Fibroblast of peridontal ligament (primary cell): Measurements from ENCODE around the gene F10.

Source experiments
- DNase-seq: peaks from one replicate; pipeline ENCODE4 v3.0.0-alpha.2; 2010; ENCODE audit errors: extremely low read depth

The F10 gene

DNA sequence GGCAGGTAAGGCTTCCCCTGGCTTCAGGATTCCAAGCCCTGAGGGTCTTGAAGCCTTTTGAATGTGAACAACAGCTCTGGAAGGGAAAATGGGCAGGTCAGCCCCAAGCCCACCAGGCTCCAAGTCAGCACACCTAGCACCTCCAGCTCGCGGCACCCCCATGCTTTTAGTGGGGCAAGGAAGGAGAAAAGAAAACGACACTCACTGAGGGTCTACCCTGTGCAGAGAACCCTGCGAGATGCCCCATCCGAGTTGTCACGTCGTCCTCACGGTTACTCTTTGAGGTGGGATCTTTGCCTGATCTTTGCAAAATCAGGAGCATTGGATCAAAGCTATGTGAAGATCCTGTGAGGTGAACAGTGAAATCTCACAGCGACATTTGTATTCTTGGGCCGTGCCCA lies 5.7 kb upstream of the F10 start:
- DNase-seq: no peak

DNA sequence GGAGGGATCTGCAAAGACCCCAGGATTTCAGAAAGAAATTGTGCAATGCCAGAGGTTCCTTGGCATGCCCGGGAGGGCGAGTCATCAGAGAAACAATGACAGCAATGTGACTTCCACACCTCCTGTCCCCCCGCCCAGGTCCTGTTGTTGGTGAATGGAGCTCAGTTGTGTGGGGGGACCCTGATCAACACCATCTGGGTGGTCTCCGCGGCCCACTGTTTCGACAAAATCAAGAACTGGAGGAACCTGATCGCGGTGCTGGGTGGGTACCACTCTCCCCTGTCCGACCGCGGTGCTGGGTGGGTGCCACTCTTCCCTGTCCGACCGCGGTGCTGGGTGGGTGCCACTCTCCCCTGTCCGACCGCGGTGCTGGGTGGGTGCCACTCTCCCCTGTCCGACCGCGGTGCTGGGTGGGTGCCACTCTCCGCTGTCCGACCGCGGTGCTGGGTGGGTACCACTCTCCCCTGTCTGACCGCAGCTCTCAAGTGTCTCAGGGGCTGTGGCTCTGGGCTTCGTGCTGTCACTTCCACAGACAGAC lies 5.2 kb upstream of the F10 start:
- no peak for DNase-seq

DNA sequence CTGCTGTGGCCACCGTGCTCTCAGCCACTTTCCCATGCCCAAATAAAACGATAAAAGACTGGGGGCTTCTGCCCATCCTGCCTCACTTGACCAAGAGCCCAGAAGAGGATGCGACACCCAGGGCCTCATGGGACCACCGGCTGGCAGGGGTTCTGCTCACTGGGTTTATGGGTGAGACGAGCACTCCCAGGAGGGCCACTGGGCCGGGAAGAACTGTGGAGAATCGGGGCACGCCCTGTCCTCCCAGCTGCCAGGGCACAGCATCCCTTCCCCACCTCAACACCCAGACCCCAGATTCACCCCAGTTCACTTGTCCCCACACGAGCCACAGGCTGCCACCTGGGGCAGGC lies 4.7 kb upstream of the F10 start:
- no peak for DNase-seq

DNA sequence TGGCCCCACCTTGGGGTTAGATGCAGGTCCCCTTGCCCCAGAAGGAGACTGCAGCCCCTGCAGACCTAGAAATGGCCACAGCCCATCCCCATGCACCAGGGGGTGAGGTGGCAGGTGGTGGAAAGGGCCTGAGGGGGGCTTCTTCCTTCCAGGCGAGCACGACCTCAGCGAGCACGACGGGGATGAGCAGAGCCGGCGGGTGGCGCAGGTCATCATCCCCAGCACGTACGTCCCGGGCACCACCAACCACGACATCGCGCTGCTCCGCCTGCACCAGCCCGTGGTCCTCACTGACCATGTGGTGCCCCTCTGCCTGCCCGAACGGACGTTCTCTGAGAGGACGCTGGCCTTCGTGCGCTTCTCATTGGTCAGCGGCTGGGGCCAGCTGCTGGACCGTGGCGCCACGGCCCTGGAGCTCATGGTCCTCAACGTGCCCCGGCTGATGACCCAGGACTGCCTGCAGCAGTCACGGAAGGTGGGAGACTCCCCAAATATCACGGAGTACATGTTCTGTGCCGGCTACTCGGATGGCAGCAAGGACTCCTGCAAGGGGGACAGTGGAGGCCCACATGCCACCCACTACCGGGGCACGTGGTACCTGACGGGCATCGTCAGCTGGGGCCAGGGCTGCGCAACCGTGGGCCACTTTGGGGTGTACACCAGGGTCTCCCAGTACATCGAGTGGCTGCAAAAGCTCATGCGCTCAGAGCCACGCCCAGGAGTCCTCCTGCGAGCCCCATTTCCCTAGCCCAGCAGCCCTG lies 4.2 kb upstream of the F10 start:
- no peak for DNase-seq

DNA sequence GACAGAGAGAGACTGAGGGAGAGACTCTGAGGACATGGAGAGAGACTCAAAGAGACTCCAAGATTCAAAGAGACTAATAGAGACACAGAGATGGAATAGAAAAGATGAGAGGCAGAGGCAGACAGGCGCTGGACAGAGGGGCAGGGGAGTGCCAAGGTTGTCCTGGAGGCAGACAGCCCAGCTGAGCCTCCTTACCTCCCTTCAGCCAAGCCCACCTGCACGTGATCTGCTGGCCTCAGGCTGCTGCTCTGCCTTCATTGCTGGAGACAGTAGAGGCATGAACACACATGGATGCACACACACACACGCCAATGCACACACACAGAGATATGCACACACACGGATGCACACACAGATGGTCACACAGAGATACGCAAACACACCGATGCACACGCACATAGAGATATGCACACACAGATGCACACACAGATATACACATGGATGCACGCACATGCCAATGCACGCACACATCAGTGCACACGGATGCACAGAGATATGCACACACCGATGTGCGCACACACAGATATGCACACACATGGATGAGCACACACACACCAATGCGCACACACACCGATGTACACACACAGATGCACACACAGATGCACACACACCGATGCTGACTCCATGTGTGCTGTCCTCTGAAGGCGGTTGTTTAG lies 3.3 kb upstream of the F10 start:
- DNase-seq: no peak

DNA sequence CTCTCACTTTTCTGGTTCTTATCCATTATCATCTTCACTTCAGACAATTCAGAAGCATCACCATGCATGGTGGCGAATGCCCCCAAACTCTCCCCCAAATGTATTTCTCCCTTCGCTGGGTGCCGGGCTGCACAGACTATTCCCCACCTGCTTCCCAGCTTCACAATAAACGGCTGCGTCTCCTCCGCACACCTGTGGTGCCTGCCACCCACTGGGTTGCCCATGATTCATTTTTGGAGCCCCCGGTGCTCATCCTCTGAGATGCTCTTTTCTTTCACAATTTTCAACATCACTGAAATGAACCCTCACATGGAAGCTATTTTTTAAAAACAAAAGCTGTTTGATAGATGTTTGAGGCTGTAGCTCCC lies 2.8 kb upstream of the F10 start:
- no peak for DNase-seq

DNA sequence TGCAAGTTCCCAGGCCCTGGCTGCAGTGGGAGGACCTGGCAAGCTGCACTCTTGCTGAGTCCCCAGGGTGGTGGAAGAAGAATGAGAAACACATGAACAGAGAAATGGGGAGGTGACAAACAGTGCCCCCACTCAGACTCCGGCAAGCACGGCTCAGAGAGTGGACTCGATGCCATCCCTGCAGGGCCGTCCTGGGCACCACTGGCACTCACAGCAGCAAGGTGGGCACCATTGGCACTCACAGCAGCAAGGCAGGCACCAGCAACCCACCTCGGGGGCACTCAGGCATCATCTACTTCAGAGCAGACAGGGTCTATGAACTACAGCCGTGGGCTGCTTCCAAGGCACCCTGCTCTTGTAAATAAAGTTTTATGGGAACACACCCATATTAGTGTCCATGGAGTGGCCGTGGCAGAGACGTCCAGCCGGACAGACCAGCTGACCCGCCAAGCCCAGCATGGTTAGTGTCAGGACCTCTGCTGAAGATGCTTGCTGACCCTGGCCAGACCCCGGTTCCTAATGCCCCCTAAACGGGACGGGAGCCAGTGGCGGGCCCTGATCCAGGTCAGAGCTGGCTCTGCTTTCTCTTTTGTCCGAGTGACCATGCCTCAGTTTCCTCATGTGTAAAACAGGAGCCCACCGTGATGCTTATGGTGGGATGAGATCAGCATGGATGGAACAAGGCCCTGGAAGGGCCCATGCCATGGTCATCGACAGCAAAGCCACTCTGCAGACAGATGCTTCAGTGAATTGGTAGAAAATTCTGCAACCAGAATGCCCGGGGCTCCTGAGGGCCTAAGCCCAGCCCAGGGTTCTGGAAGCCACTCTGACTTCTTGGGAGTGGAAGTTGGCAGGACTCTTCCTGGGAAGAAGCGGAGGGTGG lies 2.1 kb upstream of the F10 start:
- no peak for DNase-seq

DNA sequence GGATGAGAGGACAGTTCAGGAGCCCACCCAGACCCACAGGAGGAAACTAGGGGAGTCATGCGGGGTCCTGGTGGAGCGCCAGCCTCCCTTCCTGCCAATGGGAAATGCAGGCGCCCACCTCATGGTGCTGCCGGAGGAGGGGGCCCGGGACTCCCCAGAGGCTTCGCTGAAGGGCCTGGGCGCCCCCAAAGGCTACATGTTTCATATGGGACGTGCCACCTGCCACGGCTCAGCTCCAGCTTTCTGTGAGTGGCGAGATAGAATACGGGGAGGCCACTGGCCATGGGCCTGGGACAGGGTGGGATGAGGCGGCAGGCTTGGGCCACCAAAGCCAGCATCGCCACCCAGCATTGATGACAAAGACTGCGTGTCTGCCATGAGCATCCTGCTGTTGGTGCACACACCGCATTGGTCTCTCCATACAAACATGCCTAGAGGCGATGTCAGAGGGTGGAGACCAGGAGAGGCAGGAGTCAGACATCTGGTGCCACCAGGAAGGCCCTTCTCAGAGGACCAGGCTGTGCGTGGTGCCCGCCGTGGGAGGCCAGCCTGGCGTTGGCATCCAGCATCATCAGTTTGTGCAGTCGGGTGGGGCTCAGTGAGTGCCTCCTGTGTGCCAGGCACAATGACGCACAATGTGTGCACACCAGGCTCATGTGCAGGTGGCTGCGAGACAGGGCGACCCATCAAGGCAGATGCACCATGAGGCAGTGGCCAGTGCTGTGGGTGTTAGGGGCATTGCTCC lies 1.2 kb upstream of the F10 start:
- DNase-seq: no peak

DNA sequence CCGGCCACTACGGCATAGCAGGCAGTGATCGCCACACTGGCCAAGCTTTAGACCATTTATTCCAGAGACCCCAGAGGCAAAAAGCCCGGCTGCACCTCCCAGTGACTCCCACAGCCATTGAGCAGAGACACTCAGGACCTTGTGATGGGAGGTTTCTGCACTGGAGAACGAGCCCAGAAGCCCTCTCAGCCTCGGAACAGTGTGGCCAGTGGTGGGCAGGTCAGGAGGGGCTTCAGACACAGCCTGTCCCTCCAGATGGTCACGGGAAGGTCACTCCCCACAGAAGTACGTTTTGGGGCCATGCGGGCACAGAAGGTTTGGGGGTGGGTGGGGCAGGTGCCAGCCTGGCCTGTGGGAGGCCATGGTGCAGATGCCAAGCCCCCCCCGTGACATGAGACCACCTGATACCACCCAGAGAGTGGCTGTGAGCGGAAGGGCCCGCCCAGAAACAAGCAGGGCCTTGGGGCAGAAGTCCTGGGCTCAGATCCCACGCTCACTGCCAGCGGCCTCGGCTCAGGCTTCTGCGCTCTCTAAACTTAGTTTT lies 599 bp upstream of the F10 start:
- DNase-seq: no peak

DNA sequence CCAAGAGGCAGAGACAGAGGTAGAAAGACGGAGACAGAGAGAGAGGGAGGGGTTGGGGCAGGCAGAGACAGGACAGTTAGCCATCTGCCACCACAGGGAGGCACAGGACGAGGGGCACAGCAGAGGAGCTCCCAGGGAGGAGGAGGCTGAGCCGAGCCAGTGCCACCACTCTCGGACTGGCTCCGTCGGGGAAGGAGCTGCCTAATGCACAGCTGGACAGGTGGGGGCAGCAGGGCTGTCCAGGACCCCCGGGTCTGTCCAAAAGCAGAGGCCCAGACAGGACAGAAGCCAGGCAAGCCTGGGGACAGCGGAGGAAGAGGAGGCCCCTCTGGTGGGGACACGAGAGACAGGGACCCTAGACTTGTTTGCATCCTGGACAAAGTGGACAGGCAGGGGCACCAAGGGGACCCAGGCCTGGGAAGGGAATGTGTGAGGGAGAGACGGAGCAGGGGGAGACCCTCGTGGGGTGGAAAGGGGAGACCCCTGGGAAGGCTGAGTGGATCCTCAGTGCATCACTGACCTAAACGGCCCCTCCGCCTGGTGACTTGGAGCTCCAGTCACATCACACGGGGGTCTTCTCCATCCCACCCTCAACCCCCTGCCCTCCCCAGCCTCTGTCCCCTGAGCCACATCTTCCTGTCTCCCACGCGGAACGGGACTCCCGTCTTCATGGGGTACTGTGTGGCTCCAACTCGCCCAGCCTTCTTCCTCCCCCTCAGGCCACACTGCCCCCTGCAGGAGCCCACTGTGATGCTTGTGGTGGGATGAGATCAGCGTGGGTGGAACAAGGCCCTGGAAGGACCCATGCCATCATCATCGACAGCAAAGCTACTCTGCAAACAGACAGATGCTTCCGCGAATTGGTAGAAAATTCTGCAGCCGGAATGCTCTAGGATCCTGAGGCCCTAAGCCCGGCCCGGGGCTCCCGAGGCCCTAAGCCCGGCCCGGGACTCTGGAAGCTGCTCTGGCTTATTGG lies 915 bp downstream of the F10 start:
- no peak for DNase-seq

DNA sequence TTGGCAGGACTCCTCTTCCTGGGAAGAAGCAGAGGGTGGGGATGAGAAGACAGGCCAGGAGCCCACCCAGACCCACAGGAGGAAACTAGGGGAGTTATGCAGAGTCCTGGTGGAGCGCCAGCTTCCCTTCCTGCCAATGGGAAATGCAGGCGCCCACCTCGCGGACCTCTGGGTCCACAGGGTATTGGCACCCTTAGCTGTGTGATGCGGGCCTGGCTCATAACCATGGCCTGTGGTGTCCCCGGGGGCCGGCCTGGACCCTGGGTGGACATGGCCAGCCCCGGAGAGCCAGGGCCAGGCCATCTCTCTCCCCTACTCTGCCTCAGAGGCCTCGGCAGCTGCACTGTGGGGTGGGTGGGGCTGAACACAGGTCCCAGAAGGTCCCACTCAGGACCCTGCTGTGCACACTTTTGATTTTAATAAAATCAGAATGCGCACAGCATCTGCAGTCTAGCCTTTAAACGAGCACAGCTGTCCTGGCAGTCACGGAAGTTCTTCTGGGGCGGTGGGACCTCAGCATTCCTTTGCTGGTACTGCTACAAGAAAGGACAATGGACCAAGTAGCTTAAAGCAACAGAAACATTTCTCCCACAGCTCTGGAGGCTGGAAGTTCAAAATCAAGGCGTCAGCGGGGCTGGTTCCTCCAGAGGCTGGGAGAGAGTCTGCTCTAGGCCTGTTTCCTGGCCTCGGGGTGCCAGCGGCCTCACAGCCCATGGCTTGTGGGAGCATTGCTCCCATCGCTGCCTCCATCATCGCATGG lies 1.8 kb downstream of the F10 start:
- no peak for DNase-seq

DNA sequence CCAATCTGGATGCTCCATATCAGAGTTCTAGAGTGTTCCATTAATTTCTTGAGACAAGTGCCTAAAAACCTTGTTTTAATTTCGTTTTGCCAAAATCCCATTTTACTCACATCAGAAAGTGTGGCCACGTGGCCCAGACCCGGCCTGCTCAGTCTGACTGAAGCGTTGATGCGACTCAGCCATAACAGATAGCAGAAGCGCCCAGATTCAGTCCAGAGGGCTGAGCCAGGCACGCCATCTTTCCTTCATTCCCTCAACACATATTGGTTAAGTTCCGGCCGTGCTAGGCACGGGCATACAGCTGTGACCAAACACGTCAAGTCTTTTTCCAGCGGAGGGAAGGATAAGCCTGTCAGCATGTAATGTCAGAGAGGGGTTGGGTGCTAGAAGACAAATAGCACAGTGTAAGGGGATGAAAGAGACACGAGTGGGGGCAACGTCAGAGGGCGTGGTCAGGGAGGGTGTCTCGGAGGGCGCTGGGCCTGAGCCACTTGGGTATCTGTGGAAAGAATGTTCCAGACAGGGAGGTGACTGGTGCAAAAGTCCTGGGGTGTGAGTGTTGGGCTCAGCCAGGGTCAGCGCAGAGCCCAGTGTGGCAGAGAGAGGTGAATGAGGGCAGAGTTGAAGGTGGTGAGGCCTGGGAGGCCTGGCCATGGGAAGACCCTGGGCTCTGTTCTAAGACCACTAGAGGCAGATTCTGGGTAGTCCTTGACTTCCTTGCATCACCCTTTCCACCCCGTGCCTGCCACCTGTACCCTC lies 3.1 kb downstream of the F10 start:
- no peak for DNase-seq

DNA sequence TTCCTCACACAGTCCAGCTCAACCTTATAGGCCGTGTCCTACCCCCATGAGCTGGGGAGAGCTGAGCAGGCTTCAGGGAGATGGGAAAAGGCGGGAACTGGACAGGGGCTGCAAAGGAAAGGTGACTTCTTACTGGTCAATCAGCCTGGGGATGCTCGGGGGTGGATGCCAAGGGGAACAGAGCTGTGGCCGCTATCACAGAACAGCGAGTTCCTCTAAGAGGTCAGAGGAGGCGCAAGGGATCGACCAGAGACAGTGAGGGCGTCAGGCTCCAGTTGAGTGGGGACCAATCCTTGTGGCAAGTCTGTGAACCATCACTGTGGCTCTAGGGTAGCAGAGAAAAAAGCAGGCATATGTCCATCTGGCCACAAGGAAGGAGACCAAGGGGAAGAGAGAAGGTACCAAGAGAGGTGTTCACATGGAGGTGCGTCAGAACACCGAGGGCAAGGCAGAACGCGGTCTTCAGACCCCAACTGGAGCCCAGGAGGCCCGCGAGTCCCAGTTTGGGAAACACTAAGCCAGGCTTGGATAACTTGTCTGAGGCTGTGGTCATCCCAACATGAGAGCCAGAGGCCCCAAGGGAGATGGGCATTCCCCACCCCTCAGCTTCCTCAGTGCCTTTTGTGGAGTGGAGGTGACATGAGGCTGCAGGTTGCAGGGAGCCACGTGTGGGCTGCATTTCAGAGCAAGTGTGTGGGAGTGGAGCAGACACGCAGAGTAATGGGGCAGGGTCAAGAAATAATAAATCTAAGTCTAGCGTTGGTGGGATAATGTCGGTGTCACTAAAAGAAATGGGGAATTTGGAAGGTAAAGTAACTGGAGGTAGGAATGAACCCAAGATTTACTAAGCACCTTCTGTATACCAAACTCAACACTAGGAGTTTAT lies 3.9 kb downstream of the F10 start:
- DNase-seq: no peak

DNA sequence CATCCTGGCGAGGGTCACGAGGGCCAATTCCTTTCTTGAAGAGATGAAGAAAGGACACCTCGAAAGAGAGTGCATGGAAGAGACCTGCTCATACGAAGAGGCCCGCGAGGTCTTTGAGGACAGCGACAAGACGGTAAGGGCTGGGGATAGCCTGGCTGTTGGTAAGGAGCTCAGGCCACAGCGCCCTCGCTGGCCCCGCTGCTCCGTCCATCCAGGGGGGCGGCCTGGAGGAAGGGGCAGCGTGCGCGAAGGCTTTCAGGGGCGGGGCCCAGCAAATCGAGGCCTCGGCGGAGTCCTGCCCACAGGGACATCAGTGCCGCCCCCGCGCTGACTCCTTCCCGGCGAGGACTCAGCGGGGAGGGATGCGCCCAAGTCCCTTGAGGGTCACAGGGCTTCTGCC lies 6.9 kb downstream of the F10 start:
- no peak for DNase-seq

DNA sequence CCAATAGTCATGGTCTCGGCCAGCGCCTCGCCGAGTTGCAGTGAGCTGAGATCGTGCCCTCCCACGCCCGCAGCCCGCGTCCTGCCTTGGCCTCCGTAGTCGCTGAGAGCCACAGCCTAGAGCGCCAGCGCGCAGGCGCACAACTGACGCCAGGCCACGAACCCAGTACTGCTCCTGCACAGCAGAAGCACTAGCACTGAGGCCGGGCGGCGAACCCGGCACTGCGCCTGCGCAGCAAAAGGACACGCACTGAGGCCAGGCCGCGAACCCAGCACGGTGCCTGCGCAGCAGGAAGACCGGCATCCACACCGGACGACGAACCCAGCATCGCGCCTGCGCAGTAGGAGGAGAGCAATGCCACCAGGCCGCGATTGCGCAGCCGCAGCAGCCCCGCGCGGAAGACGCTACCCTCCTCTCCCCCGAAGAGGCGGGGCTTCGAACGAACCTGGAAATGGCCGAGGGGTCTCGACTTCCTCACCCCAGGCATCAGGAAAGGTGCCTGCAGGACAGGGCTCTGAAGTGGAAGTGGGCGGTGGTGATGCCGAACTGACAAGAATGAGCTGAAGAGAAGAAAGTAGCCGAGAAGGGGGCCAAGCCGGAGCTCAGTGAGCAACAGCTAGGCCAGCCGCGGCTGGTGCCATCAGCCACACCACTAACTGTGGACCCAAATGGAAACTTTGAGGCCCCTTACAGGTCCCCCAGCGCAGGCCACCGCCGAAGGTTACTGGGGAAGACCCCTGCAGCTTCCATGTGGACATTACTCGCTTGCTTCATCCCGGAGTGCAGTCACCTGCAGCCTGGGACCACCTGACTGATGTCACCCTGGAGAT lies 7.5 kb downstream of the F10 start:
- DNase-seq: no peak

DNA sequence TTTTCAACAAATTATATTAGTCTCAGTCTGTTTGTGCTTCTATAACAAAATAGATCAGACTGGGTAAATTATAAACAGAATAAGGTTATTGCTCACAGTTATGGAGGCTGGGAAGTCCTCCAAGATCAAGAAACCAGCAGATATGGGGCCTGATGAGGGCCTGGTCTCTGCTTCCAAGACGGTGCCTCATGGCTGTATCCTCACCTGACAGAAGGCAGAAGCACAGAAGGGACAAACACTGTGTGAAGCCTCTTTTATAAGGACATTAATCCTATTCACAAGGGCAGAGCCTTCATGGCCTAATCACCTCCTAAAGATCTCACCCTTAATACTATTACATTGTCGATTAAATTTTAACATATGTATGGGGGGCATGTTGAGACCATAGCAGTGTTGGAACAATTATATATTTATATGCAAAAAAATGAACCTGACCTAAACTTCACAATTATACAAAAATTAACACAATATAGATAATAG lies 12.7 kb downstream of the F10 start:
- DNase-seq: no peak
